Neural progenitor cell (in vitro differentiated cells): ENCODE measurements around the gene KCTD19.

Source experiments
- CTCF ChIP-seq: fragments of 200-600 bp; sonication (generic); IDR thresholded peaks from 2 replicates; pipeline ENCODE4 v1.5.1; 2017; ENCODE audit warnings: antibody characterized with exemption, mild to moderate bottlenecking
- EZH2phosphoT487 ChIP-seq: fragments of 200-600 bp; sonication (generic); IDR thresholded peaks from 2 replicates; pipeline ENCODE4 v1.6.1; 2017; ENCODE audit warnings: antibody characterized with exemption

- no peak for TF ChIP-seq CTCF
- no peak for TF ChIP-seq EZH2phosphoT487
Observed at GRCh38 chr16:67357561-67357960, 31.0 kb upstream of the KCTD19 start.
